GM23338 (cell line): ENCODE results near the gene LILRA1. TPM values are rescaled to one million over a fixed set of nuclear protein-coding genes. Genes with fewer than 3 reads are reported as not detected.

Experiments
- ETS1 ChIP-seq: IDR thresholded peaks from 2 replicates; pipeline ENCODE4 v1.6.1; 2016; ENCODE audit warnings: antibody characterized with exemption
- NANOG ChIP-seq: IDR thresholded peaks from 2 replicates; pipeline ENCODE4 v1.6.1; 2016; ENCODE audit warnings: antibody characterized with exemption, borderline replicate concordance
- POLR2AphosphoS5 ChIP-seq: IDR thresholded peaks from 2 replicates; pipeline ENCODE4 v1.6.1; 2016; ENCODE audit warnings: antibody characterized with exemption, low read depth
- STAT1 ChIP-seq: IDR thresholded peaks from one replicate; pipeline ENCODE4 v1.6.1; 2016; ENCODE audit warnings: antibody characterized with exemption; ENCODE audit not compliant: unreplicated experiment
- ZNF462 ChIP-seq: fragments of 250-450 bp; sonication (Bioruptor Pico); IDR thresholded peaks from 2 replicates; pipeline ENCODE4 v1.5.0; 2020; ENCODE audit warnings: mild to moderate bottlenecking, moderate library complexity
- microRNA-seq: library from miRNA; unstranded; fragments of <30 nt; microRNA quantifications from one replicate; pipeline ENCODE4, GENCODE V29; 2017
- polyA plus RNA-seq: library from polyadenylated mRNA; unstranded; fragments of >200 nt; fragmentation: Nextera tagmentation; extraction: Ambion mirVana; gene quantifications from 2 replicates; pipeline ENCODE4 v1.2.1, GENCODE V29; 2016
- small RNA-seq: library from RNA; depleted of rRNA; stranded (forward); fragments of <200 nt; gene quantifications from one replicate; pipeline ENCODE3, GENCODE V24; 2014; ENCODE audit warnings: low replicate concordance
- total RNA-seq: library from RNA; depleted of rRNA; stranded (reverse); fragments of >200 nt; shearing (Covaris generic); gene quantifications from 2 replicates; pipeline ENCODE4 v1.2.3, GENCODE V29; 2014; rRNA removed

Gene LILRA1
- total and polyA plus RNA-seq, 2 experiments from 2014 or later: not detected

- no peak for TF ChIP-seq ZNF462 (CRISPR knock-in tag)
- no peak for TF ChIP-seq NANOG
- no peak for TF ChIP-seq STAT1
- no peak for TF ChIP-seq ETS1
- no peak for TF ChIP-seq POLR2AphosphoS5
Measured at GRCh38 chr19:54650108-54650655, 56.8 kb downstream of the LILRA1 start (continued).

Small RNAs within 50 kb of the gene (microRNA-seq; reads per million reads assigned to microRNA genes)
- not detected for gene MIR8061

Small RNAs within 50 kb of the gene (small RNA-seq; reads per million reads assigned to genes)
- not detected for gene AC245036.2
- gene AC245036.3: not detected
- not detected for gene MIR8061

Other genes starting within 250 kb of the LILRA1 start
- 1.3 TPM in 1 of 2 replicates, not detected in the other for gene LAIR1, start 228.7 kb upstream of the LILRA1 start, total RNA-seq
- 0.10 TPM in 2 replicates for gene LAIR1, start 228.7 kb upstream of the LILRA1 start, polyA plus RNA-seq
- 31.8 and 40.8 TPM in 2 replicates for gene TTYH1, start 178.2 kb upstream of the LILRA1 start, total RNA-seq
- 18.2 and 21.5 TPM in 2 replicates for gene TTYH1, start 178.2 kb upstream of the LILRA1 start, polyA plus RNA-seq
- gene LENG8, start 144.4 kb upstream of the LILRA1 start, total RNA-seq: 45.6 and 74.3 TPM in 2 replicates
- 41.2 and 42.1 TPM in 2 replicates for gene LENG8, start 144.4 kb upstream of the LILRA1 start, polyA plus RNA-seq
- gene LENG9, start 129.9 kb upstream of the LILRA1 start, total RNA-seq: 3.3 and 6.4 TPM in 2 replicates
- gene LENG9, start 129.9 kb upstream of the LILRA1 start, polyA plus RNA-seq: 0.26 and 0.52 TPM in 2 replicates
- gene CDC42EP5, start 120.3 kb upstream of the LILRA1 start, total RNA-seq: 0.35 and 3.4 TPM in 2 replicates
- 1.4 and 2.3 TPM in 2 replicates for gene CDC42EP5, start 120.3 kb upstream of the LILRA1 start, polyA plus RNA-seq
- not detected in 2 replicates for gene LAIR2, start 90.8 kb upstream of the LILRA1 start, total RNA-seq
- gene LAIR2, start 90.8 kb upstream of the LILRA1 start, polyA plus RNA-seq: not detected in 2 replicates
- not detected in 2 replicates for gene LILRA2, start 19.8 kb upstream of the LILRA1 start, total RNA-seq
- gene LILRA2, start 19.8 kb upstream of the LILRA1 start, polyA plus RNA-seq: not detected in 2 replicates
- 0.14 TPM in 1 of 2 replicates, not detected in the other for gene LILRB1, start 36.9 kb downstream of the LILRA1 start, total RNA-seq
- gene LILRB1, start 36.9 kb downstream of the LILRA1 start, polyA plus RNA-seq: 0.12 TPM in 1 of 2 replicates, not detected in the other
- not detected in 2 replicates for gene LILRB4, start 69.4 kb downstream of the LILRA1 start, total RNA-seq
- not detected in 2 replicates for gene LILRB4, start 69.4 kb downstream of the LILRA1 start, polyA plus RNA-seq
- not detected in 2 replicates for gene KIR3DL3, start 130.8 kb downstream of the LILRA1 start, total RNA-seq
- not detected in 2 replicates for gene KIR3DL3, start 130.8 kb downstream of the LILRA1 start, polyA plus RNA-seq
- not detected in 2 replicates for gene KIR2DL3, start 144.9 kb downstream of the LILRA1 start, total RNA-seq
- not detected in 2 replicates for gene KIR2DL3, start 144.9 kb downstream of the LILRA1 start, polyA plus RNA-seq
- gene KIR2DL1, start 176.2 kb downstream of the LILRA1 start, total RNA-seq: not detected in 2 replicates
- not detected in 2 replicates for gene KIR2DL1, start 176.2 kb downstream of the LILRA1 start, polyA plus RNA-seq
- gene KIR2DL4, start 210.0 kb downstream of the LILRA1 start, total RNA-seq: not detected in 2 replicates
- not detected in 2 replicates for gene KIR2DL4, start 210.0 kb downstream of the LILRA1 start, polyA plus RNA-seq
- gene KIR3DL1, start 222.8 kb downstream of the LILRA1 start, total RNA-seq: not detected in 2 replicates
- gene KIR3DL1, start 222.8 kb downstream of the LILRA1 start, polyA plus RNA-seq: not detected in 2 replicates
- not detected in 2 replicates for gene KIR2DS4, start 239.0 kb downstream of the LILRA1 start, total RNA-seq
- not detected in 2 replicates for gene KIR2DS4, start 239.0 kb downstream of the LILRA1 start, polyA plus RNA-seq